Measurements from ENCODE around the gene FBXO40. TPM values are rescaled to one million over a fixed set of nuclear protein-coding genes. Genes with fewer than 3 reads are reported as not detected.
"Not testable (repeated sequence)": the region's sequence is repeated elsewhere in the genome, so short reads cannot be mapped to it uniquely, and the experiment has no call there.

Gene FBXO40
- total RNA-seq, 6 donors from 2014 or later: not detected

DNA sequence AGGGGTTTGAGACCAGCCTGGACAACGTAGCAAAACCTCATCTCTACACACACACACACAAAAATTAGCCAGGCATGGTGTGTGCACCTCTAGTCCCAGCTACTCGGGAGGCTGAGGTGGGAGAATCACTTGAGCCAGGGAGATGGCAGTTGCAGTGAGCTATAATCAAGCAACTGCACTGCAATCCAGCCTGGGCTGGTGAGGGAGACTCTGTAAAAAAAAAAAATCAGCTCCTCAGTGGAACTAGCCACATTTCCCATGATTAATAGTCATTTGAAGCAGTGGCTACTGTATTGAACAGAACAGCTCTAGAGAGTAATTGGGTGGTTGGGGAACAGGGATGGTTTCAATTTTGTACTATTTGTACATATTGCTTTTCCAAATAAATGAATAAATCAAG is 11.5 kb upstream of the FBXO40 start:
- no peaks in the 10 kb centered on the region for H3K27me3 ChIP-seq
- H3K36me3 ChIP-seq: no peaks in the 10 kb centered on the region
- TF ChIP-seq POLR2AphosphoS5 (IDR thresholded peaks at IDR 0.05) (no peak), EP300 (IDR thresholded peaks at IDR 0.05) (no peak), POLR2A (IDR thresholded peaks at IDR 0.05) (no peak)
- TF ChIP-seq, protein P1, sequence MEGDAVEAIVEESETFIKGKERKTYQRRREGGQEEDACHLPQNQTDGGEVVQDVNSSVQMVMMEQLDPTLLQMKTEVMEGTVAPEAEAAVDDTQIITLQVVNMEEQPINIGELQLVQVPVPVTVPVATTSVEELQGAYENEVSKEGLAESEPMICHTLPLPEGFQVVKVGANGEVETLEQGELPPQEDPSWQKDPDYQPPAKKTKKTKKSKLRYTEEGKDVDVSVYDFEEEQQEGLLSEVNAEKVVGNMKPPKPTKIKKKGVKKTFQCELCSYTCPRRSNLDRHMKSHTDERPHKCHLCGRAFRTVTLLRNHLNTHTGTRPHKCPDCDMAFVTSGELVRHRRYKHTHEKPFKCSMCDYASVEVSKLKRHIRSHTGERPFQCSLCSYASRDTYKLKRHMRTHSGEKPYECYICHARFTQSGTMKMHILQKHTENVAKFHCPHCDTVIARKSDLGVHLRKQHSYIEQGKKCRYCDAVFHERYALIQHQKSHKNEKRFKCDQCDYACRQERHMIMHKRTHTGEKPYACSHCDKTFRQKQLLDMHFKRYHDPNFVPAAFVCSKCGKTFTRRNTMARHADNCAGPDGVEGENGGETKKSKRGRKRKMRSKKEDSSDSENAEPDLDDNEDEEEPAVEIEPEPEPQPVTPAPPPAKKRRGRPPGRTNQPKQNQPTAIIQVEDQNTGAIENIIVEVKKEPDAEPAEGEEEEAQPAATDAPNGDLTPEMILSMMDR (IDR thresholded peaks at IDR 0.05): no peak
- no peaks in the 10 kb centered on the region for H3K9me3 ChIP-seq
- H3K27ac ChIP-seq: no peak overlapping the region
- WGBS, 2 donors: 72 to 84% methylated on average over 2 of the region's 2 CpGs
- no peak overlapping the region for H3K4me3 ChIP-seq
- no peaks in the 10 kb centered on the region for H3K4me1 ChIP-seq
- ATAC-seq (ENCODE audit: low FRiP score in 2 of 2) (no peak), DNase-seq (no peak)

DNA sequence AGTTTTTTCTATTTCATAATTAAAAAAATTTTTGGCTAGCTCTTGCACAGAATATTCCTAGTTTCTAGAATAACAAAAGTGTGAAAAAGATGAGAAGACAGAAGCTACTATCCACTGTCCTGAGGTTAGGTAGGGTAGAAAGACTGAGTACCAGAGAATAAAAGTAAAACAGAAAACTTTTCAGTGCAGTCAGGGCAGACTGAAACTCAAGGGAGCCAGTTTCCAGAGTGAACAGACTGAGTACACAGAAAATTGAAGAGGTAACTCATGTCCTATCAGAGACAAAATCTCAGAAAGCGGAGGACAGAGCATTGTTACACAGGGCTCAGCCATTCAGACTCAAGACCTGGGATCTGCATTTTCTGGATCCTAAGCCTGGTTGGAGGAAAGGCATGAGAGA is 8.8 kb upstream of the FBXO40 start:
- no peaks in the 10 kb centered on the region for H3K4me1 ChIP-seq
- 92 to 93% methylated on average over 1 of the region's 1 CpG for WGBS, 2 donors
- H3K36me3 ChIP-seq: no peaks in the 10 kb centered on the region
- H3K9me3 ChIP-seq: no peaks in the 10 kb centered on the region
- H3K4me3 ChIP-seq: no peak overlapping the region
- no peak overlapping the region for H3K27ac ChIP-seq
- TF ChIP-seq POLR2A (IDR thresholded peaks at IDR 0.05): no peak
- TF ChIP-seq, protein P1 (IDR thresholded peaks at IDR 0.05): no peak
- TF ChIP-seq EP300 (IDR thresholded peaks at IDR 0.05): no peak
- no peak for TF ChIP-seq POLR2AphosphoS5 (IDR thresholded peaks at IDR 0.05)
- no peaks in the 10 kb centered on the region for H3K27me3 ChIP-seq
- ATAC-seq (ENCODE audit: low FRiP score in 2 of 2) (no peak), DNase-seq (no peak)

DNA sequence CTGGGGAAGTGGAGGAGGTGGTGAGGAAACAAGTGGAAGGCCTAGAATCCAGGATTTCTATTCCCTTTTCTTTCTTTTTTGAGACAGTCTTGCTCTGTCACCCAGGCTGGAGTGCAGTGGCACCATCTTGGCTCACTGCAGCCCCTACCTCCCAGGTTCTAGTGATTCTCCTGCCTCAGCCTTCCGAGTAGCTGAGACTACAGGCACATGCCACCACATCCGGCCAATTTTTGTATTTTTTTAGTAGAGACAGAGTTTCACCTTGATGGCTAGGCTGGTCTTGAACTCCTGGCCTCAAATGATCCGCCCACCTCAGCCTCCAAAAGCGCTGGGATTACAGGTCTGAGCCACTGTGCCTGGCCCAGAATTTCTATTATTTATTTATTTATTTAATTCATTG is 627 bp downstream of the FBXO40 start:
- not testable (repeated sequence) for H3K36me3 ChIP-seq; H3K27ac ChIP-seq; H3K4me1 ChIP-seq; H3K27me3 ChIP-seq; DNase-seq; ATAC-seq (ENCODE audit: low FRiP score in 2 of 2); H3K9me3 ChIP-seq; H3K4me3 ChIP-seq
- 94% methylated on average over 4 of the region's 4 CpGs for WGBS, 2 donors

GRCh38 chr3:121594850-121595249 is 1.7 kb downstream of the FBXO40 start:
- WGBS, 2 donors: 74 to 77% methylated on average over 2 of the region's 2 CpGs
- H3K4me3 ChIP-seq: no peak overlapping the region
- H3K27me3 ChIP-seq: no peaks in the 10 kb centered on the region
- TF ChIP-seq EP300 (IDR thresholded peaks at IDR 0.05) (no peak), POLR2A (IDR thresholded peaks at IDR 0.05) (no peak), POLR2AphosphoS5 (IDR thresholded peaks at IDR 0.05) (no peak)
- TF ChIP-seq, protein P1 (IDR thresholded peaks at IDR 0.05): no peak
- no peak overlapping the region for H3K27ac ChIP-seq
- no peaks in the 10 kb centered on the region for H3K9me3 ChIP-seq
- ATAC-seq (ENCODE audit: low FRiP score in 2 of 2): no peak
- no peaks in the 10 kb centered on the region for H3K36me3 ChIP-seq
- no peaks in the 10 kb centered on the region for H3K4me1 ChIP-seq
- no peak for DNase-seq

GRCh38 chr3:121595765-121596406 is 2.7 kb downstream of the FBXO40 start:
- 87 to 89% methylated on average over 4 of the region's 4 CpGs for WGBS, 2 donors
- no peak for DNase-seq
- TF ChIP-seq POLR2A (IDR thresholded peaks at IDR 0.05): no peak
- TF ChIP-seq, protein P1 (IDR thresholded peaks at IDR 0.05): no peak
- TF ChIP-seq POLR2AphosphoS5 (IDR thresholded peaks at IDR 0.05): no peak
- no peak for TF ChIP-seq EP300 (IDR thresholded peaks at IDR 0.05)
- H3K4me1 ChIP-seq: no peaks in the 10 kb centered on the region
- no peaks in the 10 kb centered on the region for H3K36me3 ChIP-seq
- no peak for ATAC-seq (ENCODE audit: low FRiP score in 2 of 2)
- H3K27ac ChIP-seq: no peak overlapping the region
- no peaks in the 10 kb centered on the region for H3K9me3 ChIP-seq
- no peak overlapping the region for H3K4me3 ChIP-seq
- no peaks in the 10 kb centered on the region for H3K27me3 ChIP-seq
